ENCODE data around the gene PPP1R9B. TPM values are rescaled to one million over a fixed set of nuclear protein-coding genes. Genes with fewer than 3 reads are reported as not detected.

Gene PPP1R9B
- total RNA-seq, 4 donors from 2014 or later: 14.0 to 29.2 (median 20.0) TPM

GRCh38 chr17:50146927-50147665 is 3.4 kb downstream of the PPP1R9B start:
- TF ChIP-seq CTCF (IDR thresholded peaks at IDR 0.05; ENCODE audit: low read depth): no peak

GRCh38 chr17:50146230-50146926 is 4.1 kb downstream of the PPP1R9B start:
- no peak for TF ChIP-seq CTCF (IDR thresholded peaks at IDR 0.05; ENCODE audit: low read depth)

- TF ChIP-seq CTCF (IDR thresholded peaks at IDR 0.05; ENCODE audit: low read depth): no peak
Observed at GRCh38 chr17:50145532-50146229, 4.8 kb downstream of the PPP1R9B start.

- no peak for TF ChIP-seq CTCF (IDR thresholded peaks at IDR 0.05; ENCODE audit: low read depth)
Observed at GRCh38 chr17:50144845-50145531, 5.5 kb downstream of the PPP1R9B start.

GRCh38 chr17:50144355-50144754 is 6.1 kb downstream of the PPP1R9B start:
- TF ChIP-seq CTCF (IDR thresholded peaks at IDR 0.05; ENCODE audit: low read depth): no peak

- TF ChIP-seq CTCF (IDR thresholded peaks at IDR 0.05; ENCODE audit: low read depth): no peak
Observed at GRCh38 chr17:50143461-50144176, 6.9 kb downstream of the PPP1R9B start.
